ENCODE measurements around the gene NOS3.

The NOS3 gene

DNA sequence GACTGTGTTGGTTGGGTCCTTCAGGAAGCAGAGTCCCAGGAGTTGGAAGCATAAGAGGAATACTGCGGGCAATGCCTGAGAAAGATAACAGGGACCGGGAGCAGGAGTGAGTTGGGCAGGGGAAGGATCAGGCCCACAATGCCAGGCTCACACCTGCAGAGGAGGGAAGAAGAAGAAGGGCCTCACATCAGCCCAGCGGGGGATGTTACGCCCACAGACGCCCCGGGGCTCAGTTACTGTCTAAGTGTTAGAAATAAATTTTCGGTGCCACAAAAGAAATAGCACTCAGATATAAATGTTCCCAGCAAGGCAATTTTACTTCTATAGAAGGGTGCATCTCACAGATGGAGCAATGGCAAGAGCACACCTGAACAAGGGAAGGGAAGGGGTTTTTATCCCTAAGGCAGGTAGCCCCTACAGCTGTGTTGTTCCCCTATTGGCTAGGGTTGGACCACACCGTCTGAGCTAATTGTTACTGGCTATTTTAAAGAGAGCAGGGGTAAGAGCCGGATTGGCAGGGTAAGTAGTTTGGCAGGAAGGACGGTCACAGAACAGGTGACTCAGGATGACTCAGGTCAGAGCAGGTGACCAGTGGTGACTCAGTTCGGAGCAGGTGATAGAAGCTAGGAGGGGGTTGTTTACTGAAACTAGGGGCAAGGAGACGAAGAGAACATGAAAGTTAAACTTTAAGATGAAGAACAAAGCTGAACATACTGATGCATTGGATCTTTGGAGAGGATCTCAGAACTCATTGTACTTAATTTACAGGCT, at the start of gene NOS3:
Gene NOS3 (plus strand): TSS at position 602 of the 771 bp plus-strand sequence. CDS start 2,787 bp downstream, outside the sequence.
- DNase-seq = no peak

GRCh38 chr7:150941351-150942000, 49.3 kb upstream of the NOS3 start:
- DNase-seq = no peak

GRCh38 chr7:150942001-150942590, 48.7 kb upstream of the NOS3 start:
- no peak for DNase-seq

DNA sequence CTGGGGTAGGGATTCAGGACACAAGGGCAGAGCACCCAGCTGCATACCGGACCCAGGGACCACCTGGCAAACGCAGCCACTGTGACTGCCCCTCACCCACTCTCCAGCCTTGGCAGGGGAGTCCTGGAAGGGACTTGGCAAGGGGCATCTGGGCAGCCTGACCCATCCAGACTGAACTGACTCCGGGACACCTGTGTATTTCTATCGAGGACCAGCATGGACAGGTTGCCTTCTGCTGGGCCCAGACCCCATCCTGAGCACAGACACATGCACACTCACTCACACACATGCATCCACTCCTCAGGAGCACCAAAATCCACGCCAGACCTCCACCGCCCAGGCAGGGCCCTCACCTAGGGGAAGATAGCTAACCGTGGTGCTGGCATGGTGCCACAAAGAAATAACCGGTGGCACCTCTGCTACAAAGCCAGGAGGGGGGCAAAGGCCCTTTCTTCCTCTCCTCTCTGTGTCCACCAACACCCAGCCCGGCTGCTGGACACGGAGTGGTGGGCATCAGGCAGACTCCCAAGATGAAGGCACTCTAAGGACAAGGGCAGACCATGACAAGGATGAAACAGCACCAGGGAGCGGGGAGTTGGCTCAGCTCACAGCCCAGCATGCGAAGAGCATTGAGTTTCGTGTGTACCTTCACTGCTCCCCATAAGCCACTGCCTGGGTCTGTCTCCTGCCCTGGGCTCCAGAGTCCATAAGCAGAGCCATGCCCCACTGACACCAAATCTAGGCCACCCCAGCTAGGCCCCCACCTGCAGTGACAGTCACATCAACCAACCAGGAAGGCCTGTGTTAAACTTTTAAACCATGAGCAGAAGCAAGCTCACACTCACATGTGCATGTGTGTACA, 48.0 kb upstream of the NOS3 start:
- DNase-seq = no peak

GRCh38 chr7:150943453-150943814, 47.4 kb upstream of the NOS3 start:
- no peak for DNase-seq

- DNase-seq = no peak
Measured at GRCh38 chr7:150944066-150945042, 46.5 kb upstream of the NOS3 start.

GRCh38 chr7:150945171-150945852, 45.5 kb upstream of the NOS3 start:
- no peak for DNase-seq

DNA sequence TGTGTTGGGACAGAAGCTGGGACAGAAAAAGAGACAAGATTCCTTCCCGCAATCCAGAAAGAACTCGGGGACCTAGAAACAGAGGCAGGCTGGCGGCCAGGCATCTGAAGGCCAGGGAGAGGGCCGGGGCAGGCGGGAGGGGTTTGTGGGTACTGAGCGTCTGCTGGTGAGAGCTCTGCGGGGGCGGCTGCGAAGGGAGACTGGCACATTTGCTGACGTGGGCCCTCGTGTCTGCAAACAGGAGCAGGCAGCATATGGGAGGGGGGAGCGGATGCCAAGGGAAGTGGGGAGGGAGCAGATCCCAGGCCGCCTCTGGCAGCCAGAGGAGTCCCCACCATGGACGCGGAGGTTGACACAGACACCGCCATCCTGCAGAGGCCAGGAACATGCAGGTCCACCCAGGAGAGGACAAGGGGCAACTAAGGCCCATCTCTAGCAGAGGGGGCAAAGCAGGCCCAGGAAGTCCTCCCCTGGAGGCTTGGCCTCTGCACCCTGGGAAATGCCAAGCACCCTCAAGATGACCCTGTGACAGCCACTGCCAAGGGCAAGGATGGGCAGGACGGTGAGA, 44.9 kb upstream of the NOS3 start:
- no peak for DNase-seq

DNA sequence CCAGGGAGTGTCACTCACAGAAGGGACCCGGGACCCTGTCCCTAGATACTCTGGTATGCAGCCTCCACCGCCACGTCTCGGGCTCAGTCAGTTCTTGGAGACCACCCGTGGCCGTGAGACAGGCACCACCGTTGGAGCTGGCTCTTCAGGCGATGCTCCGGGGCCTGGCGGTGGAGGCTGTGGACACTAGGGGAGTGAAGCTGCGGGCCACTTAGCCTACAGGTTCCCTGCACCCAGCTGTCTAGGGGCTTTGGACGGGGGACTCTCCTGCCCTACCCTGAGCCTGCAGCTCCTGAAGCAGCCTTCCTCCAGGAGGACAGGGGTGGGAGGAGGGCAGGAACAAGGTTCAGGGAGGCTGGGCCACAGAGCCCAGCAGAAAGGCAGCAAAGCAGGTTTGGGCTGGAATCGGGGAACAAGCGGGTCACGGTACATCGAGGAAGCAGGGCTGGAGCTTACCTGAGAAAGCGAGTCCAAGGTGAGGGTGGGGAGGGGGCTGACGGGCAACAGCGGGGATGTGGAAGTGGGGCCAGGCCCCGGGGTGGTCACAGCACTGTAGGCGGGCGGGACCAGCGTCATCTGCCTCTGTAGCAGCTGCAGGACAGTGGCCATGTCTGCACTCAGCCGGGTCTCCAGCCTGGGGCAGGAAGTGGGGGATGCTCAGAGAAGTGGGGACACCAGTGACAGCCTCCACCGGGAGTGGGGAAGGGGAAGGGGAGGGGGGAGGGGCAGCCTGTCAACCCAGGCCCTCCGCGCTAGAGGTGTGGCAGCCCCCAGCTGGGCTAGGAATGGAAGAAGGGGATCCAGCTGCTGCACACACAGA, 44.2 kb upstream of the NOS3 start:
- DNase-seq = no peak

DNA sequence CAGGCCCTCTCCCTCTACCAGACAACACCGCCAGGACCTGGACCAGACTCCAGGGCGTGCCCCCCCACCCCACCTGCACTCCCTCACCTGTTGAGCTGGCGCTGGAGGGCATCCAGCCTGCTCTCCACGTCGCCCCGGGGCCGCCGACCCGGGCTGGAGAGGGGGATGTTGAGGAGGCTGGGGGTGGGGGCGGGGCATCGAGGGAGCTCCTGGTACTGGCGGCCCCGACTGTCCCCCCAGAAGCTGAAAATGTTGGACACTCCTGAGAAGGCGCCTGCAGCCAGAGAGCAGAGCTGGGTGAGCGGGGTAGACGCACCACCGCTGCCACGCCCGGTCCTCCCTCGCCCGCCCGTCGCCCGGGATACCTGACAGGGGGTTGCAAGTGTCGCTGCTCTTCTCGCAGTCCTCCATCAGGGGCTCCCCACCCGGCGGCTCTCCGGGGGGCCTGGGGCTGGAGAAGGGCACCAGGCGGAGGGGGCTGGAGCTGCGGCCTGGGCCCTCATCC, 43.5 kb upstream of the NOS3 start:
- DNase-seq = no peak

- no peak for DNase-seq
Measured at GRCh38 chr7:150947761-150948651, 42.8 kb upstream of the NOS3 start.

DNA sequence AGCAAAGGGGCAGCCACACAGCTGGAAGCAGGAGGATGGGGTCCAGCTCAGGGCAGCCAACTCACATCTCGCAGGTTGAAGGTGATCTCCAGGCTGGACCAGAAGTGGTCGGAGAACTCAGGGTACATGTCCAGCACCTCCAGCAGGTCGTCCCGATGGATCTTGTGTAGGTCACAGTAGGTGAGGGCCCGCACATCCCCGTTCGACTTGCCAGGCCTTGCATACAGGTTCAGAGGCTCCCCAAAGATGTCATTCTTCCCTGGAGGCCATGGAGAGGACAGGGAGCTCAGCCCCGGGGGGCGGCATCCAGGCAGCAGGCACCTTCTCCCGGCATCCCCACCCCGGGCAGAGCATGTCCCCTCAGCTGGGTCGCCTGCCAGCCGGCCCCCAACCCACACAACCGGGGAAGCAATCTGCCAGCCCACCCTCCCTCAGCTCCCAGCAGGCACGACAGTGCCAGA, 42.0 kb upstream of the NOS3 start:
- no peak for DNase-seq

- DNase-seq = no peak
Measured at GRCh38 chr7:150949564-150949963, 41.3 kb upstream of the NOS3 start.

DNA sequence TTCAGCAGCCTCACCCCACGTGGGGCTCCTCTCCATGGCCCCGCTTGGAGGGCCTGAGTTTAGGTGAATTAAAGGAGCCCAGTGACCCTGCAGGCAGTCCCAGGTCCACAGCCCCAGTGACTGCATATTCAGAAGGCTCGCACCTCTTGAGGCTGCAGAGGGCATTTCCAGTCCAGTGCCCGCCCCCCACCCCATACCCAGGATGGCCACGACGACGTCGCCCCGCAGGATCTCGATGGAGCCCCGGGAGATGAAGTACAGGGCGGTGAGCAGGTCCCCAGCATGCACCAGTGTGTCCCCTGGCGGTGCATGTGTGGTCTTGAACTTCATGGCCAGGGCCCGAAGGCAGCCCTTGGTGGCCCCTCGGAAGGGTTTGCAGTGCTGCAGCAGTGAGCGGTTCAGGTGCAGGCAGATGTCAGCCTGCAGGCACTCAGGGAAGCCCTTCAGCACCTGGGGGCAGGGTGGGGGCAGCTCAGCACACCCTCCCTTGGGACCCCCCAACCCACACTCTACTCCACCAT, 40.8 kb upstream of the NOS3 start:
- DNase-seq = no peak

- no peak for DNase-seq
Measured at GRCh38 chr7:150950496-150951180, 40.2 kb upstream of the NOS3 start.

DNA sequence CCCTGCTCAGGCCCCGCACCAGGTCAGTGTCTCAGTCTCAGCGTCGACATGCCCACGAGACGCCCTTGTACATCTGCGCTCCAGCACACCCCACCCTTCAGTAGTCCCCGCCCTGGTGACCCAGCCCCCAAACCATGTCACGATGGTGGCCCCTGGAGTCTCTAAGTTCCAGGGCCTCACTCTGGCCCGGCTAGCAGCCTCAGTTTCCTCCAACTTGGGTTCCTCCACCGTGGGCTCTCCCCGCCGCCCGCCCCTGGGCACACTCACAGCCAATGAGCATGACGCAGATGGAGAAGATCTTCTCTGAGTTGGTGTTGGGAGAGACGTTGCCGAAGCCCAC, 39.7 kb upstream of the NOS3 start:
- DNase-seq = no peak

DNA sequence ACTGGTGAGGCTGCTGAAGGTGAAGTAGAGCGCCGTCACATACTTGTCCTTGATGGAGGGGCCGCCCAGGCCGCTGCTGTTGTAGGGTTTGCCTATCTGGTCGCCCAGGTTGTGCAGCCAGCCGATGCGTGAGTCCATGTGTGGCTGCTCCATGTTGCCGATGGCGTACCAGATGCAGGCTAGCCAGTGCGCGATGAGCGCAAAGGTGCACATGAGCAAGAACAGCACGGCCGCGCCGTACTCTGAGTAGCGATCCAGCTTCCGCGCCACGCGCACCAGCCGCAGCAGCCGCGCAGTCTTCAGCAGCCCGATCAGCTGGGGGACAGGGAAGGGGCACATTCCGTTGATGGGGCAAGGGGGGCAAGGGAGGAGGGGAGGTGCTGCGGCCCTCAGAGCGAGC, 39.3 kb upstream of the NOS3 start:
- DNase-seq = no peak
